ENCODE measurements around the gene BAIAP2L1.

DNA sequence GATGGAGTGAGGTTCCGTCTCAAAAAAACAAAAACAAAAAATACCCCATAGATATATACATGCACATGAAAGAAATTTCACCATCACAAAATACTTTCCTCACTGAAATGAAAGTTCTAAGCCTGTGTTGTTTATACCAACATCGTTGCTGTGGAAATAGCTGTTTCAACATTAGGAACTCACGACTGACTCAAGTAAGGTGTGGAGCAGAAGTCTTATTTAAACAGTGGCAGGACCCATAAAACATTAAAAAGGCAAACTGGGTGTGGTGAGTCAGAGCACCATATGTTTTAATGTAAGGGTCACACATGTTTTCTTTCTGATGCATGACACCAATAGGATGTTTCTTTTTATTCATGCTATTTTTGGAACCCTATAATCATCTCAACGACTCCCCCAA is 48.3 kb downstream of the BAIAP2L1 start:
- TF ChIP-seq, protein P1, sequence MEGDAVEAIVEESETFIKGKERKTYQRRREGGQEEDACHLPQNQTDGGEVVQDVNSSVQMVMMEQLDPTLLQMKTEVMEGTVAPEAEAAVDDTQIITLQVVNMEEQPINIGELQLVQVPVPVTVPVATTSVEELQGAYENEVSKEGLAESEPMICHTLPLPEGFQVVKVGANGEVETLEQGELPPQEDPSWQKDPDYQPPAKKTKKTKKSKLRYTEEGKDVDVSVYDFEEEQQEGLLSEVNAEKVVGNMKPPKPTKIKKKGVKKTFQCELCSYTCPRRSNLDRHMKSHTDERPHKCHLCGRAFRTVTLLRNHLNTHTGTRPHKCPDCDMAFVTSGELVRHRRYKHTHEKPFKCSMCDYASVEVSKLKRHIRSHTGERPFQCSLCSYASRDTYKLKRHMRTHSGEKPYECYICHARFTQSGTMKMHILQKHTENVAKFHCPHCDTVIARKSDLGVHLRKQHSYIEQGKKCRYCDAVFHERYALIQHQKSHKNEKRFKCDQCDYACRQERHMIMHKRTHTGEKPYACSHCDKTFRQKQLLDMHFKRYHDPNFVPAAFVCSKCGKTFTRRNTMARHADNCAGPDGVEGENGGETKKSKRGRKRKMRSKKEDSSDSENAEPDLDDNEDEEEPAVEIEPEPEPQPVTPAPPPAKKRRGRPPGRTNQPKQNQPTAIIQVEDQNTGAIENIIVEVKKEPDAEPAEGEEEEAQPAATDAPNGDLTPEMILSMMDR (IDR thresholded peaks at IDR 0.05; ENCODE audit: insufficient read depth, low read depth, low read length) = no peak
- TF ChIP-seq EZH2 (IDR thresholded peaks at IDR 0.05; ENCODE audit: insufficient read depth, low read length) = no peak
